Measurements from ENCODE around the gene SIL1.
"Not testable (repeated sequence)": the region's sequence is repeated elsewhere in the genome, so short reads cannot be mapped to it uniquely, and the experiment has no call there.

SIL1 gene

GRCh38 chr5:139196296-139196956 lies 1.7 kb downstream of the SIL1 start:
- DNase-seq: no peak

GRCh38 chr5:139194486-139194885 lies 3.7 kb downstream of the SIL1 start:
- DNase-seq: no peak

- DNase-seq: no peak
Measured at GRCh38 chr5:139193928-139194327, 4.2 kb downstream of the SIL1 start.

GRCh38 chr5:139192906-139193305 lies 5.3 kb downstream of the SIL1 start:
- DNase-seq: not testable (repeated sequence)

GRCh38 chr5:139191954-139192353 lies 6.2 kb downstream of the SIL1 start:
- not testable (repeated sequence) for DNase-seq

GRCh38 chr5:139190125-139190524 lies 8.0 kb downstream of the SIL1 start:
- DNase-seq: no peak

GRCh38 chr5:139188558-139189270 lies 9.5 kb downstream of the SIL1 start:
- no peak for DNase-seq

GRCh38 chr5:139186752-139187326 lies 11.3 kb downstream of the SIL1 start:
- DNase-seq: no peak

- DNase-seq: no peak
Measured at GRCh38 chr5:139186261-139186660, 11.9 kb downstream of the SIL1 start.

- no peak for DNase-seq
Measured at GRCh38 chr5:139185589-139185988, 12.6 kb downstream of the SIL1 start.

- DNase-seq: no peak
Measured at GRCh38 chr5:139183502-139183901, 14.7 kb downstream of the SIL1 start.

GRCh38 chr5:139182528-139183296 lies 15.5 kb downstream of the SIL1 start:
- no peak for DNase-seq

GRCh38 chr5:139181835-139182452 lies 16.2 kb downstream of the SIL1 start:
- no peak for DNase-seq

GRCh38 chr5:139181322-139181730 lies 16.8 kb downstream of the SIL1 start:
- DNase-seq: no peak

- no peak for DNase-seq
Measured at GRCh38 chr5:139180850-139181249, 17.3 kb downstream of the SIL1 start.

GRCh38 chr5:139179778-139180513 lies 18.2 kb downstream of the SIL1 start:
- not testable (repeated sequence) for DNase-seq

- DNase-seq: no peak
Measured at GRCh38 chr5:139178935-139179334, 19.2 kb downstream of the SIL1 start.

GRCh38 chr5:139178589-139178917 lies 19.6 kb downstream of the SIL1 start:
- no peak for DNase-seq

GRCh38 chr5:139177809-139178588 lies 20.2 kb downstream of the SIL1 start:
- DNase-seq: peak; percentile 38

- not testable (repeated sequence) for DNase-seq
Measured at GRCh38 chr5:139177281-139177680, 20.9 kb downstream of the SIL1 start.

- DNase-seq: not testable (repeated sequence)
Measured at GRCh38 chr5:139174382-139174781, 23.8 kb downstream of the SIL1 start.

Data from NCI-H1092 (cell line).